ENCODE results near the gene CANT1. TPM values are rescaled to one million over a fixed set of nuclear protein-coding genes. Genes with fewer than 3 reads are reported as not detected.

Gene CANT1
- total and polyA plus RNA-seq, 9 of the 15 experiments (the other 6 are each of a cell fraction or from before 2014, with no cell fraction given), result 2.7 to 66.4 (median 22.5) TPM

GRCh38 chr17:78970834-78971755 is 38.5 kb downstream of the CANT1 start (continued):
- peak; percentile 32; the same call in 1 of the 2 replicates for TF ChIP-seq ZNF407 (IDR thresholded peaks at IDR 0.05; ENCODE audit: low read depth)
- no peak for TF ChIP-seq KDM4B (IDR thresholded peaks at IDR 0.05; ENCODE audit: borderline replicate concordance in 2 of 2, low read depth in 1 of 2)
- TF ChIP-seq ZNF589 (CRISPR knock-in tag; IDR thresholded peaks at IDR 0.05; ENCODE audit: low read depth), result no peak
- no peak for TF ChIP-seq DNMT1 (IDR thresholded peaks at IDR 0.05)
- 0 out of 2 replicates have a peak, but pooled peaks have one; percentile 26 for TF ChIP-seq JUND (IDR thresholded peaks at IDR 0.05; ENCODE audit: borderline replicate concordance, low read depth, low read length)
- no peak; the same call in 2 of the 3 replicates for TF ChIP-seq JUND (tag; IDR thresholded peaks at IDR 0.05; ENCODE audit: borderline replicate concordance, low read depth, low read length)
- TF ChIP-seq TEAD2 (tag; IDR thresholded peaks at IDR 0.05), result no peak
- peak; percentile 59; the same call in 1 of the 2 replicates for TF ChIP-seq CC2D1A (IDR thresholded peaks at IDR 0.05)
- TF ChIP-seq, protein P1, sequence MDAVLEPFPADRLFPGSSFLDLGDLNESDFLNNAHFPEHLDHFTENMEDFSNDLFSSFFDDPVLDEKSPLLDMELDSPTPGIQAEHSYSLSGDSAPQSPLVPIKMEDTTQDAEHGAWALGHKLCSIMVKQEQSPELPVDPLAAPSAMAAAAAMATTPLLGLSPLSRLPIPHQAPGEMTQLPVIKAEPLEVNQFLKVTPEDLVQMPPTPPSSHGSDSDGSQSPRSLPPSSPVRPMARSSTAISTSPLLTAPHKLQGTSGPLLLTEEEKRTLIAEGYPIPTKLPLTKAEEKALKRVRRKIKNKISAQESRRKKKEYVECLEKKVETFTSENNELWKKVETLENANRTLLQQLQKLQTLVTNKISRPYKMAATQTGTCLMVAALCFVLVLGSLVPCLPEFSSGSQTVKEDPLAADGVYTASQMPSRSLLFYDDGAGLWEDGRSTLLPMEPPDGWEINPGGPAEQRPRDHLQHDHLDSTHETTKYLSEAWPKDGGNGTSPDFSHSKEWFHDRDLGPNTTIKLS (IDR thresholded peaks at IDR 0.05; ENCODE audit: borderline replicate concordance, low read depth), result no peak
- TF ChIP-seq, protein P2, sequence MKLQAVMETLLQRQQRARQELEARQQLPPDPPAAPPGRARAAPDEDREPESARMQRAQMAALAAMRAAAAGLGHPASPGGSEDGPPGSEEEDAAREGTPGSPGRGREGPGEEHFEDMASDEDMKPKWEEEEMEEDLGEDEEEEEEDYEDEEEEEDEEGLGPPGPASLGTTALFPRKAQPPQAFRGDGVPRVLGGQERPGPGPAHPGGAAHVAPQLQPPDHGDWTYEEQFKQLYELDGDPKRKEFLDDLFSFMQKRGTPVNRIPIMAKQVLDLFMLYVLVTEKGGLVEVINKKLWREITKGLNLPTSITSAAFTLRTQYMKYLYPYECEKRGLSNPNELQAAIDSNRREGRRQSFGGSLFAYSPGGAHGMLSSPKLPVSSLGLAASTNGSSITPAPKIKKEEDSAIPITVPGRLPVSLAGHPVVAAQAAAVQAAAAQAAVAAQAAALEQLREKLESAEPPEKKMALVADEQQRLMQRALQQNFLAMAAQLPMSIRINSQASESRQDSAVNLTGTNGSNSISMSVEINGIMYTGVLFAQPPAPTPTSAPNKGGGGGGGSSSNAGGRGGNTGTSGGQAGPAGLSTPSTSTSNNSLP (IDR thresholded peaks at IDR 0.05; ENCODE audit: borderline replicate concordance, low read depth, low read length), result no peak
- TF ChIP-seq PCBP2 (IDR thresholded peaks at IDR 0.05; ENCODE audit: low read depth, low read length, poor library complexity, severe bottlenecking), result no peak
- no peak for TF ChIP-seq HEY1 (CRISPR knock-in tag; IDR thresholded peaks at IDR 0.05; ENCODE audit: borderline replicate concordance)
- peak; percentile 66 to 83 for TF ChIP-seq RAD21 (CRISPR knock-in tag; conservative IDR thresholded peaks at IDR 0.05 in 1 of 2, IDR thresholded peaks at IDR 0.05 in 1 of 2)
